Activated CD8-positive, alpha-beta memory T cell treated with anti-CD3 and anti-CD28 coated beads for 24 hours (primary cell): ENCODE results near the gene CLEC4G.
A peak's percentile ranks its signal among the peaks of the same experiment; 100 is the strongest.
"Not testable (repeated sequence)": the region's sequence is repeated elsewhere in the genome, so short reads cannot be mapped to it uniquely, and the experiment has no call there.

Experiments used
- DNase-seq: peaks from one replicate; pipeline ENCODE4 v3.0.0-alpha.2; 2020

Gene CLEC4G, protein sequence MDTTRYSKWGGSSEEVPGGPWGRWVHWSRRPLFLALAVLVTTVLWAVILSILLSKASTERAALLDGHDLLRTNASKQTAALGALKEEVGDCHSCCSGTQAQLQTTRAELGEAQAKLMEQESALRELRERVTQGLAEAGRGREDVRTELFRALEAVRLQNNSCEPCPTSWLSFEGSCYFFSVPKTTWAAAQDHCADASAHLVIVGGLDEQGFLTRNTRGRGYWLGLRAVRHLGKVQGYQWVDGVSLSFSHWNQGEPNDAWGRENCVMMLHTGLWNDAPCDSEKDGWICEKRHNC

GRCh38 chr19:7732045-7732444 is at the start of gene CLEC4G:
CLEC4G (minus strand) TSS chr19:7732110; CDS start chr19:7732102, 8 bp downstream.
- no peak for DNase-seq

GRCh38 chr19:7781157-7781556 is 49.2 kb upstream of the CLEC4G start:
- DNase-seq, result no peak

DNA sequence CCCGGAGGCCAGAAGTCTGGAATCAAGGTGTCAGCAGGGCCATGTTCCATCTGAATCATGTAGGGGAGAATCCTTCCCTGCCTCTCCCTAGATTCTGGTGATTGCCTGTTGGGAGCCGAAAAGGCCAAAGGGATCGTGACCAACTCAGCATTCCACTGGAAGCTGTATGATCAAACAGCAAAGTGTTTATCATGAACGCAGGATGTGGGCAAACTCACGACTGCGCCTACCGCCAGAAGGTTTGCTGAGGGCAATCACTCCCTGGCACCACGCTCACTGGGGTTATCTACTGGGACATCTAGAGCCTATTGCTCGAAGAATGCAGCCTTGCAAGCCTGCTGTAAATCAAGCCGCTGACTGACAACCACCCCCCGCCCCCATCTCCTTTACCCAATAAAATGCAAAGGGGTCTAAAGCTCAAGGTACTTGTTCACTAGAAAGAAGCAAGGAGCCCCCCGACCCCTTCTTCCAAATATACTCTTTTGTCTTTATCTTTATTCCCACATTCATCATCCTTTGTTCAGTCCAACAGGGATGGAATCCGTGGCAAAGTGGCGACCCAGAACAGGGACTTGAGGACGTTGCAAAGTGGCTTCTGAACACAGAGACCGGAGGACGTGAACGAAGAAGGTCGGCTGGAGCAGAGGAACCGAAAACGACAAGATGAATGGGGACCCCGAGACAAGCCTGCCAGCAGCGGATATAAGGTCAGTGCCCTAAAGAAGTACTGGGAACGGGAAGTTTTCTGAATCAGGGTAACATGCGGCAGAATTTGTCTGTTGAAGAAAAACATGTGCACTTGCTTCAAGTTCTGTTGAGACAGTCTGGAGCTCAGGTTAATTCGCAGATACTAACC is 47.9 kb upstream of the CLEC4G start:
- DNase-seq, result no peak

DNA sequence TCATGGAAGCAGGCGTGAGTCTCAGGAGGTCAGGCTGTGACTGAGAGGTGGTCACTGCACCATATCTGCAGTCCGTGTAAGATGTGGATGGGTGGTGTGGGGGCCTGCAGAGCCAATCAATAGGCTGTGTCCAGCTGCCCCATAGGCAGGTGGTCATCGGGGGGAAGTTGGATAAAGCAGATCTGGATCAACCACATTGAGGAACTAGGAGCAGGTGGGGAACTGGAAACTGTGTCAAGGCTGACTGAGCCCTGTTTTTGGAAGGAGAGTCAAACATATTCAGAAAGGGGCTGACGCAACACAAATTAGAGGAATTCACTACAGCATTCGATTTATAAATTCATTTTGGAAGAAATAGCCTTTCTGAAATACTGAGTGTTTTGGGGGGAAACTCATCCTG is 46.2 kb upstream of the CLEC4G start:
- DNase-seq, result no peak

GRCh38 chr19:7775761-7776160 is 43.9 kb upstream of the CLEC4G start:
- DNase-seq, result no peak

GRCh38 chr19:7773841-7774240 is 41.9 kb upstream of the CLEC4G start:
- DNase-seq, result no peak

DNA sequence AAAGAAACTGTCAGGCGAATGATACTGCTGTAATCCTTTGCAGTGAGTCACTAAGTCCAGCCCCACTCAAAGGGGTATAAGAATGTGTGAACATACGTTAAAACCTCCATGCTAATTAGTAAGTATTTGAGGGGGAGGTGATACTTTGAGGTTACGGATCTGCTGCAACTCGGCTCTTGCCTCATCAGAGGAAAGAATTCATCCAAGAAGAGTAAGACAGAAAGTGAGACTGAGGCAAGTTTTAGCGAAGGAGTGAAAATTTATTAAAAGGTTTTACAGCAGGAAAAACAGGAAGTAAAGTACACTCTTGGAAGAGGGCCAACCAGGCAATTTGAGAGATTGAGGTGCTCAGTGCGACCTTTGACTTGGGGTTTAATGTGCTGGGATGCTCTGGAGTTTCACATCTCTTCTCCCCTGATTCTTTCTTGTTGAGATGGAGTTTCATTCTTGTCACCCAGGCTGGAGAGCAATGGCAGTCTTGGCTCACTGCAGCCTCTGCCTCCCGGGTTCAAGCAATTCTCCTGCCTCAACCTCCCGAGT is 40.9 kb upstream of the CLEC4G start:
- DNase-seq, result no peak

DNA sequence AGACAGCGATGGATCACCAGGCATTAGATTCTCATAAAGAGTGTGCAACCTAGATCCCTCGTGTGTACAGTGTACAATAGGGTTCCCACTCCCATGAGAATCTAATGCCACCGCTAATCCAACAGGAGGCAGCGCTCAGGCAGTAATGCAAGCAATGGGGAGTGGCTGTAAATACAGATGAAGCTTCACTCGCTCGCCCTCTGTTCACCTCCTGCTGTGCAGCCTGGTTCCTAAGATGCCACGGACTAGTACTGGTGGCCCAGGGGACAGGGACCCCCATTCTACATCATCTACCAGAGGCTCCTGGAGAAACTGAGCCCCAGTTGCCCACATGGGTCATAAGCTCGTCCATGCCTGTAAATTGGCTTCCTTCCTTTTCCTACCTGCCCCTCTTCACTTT is 39.2 kb upstream of the CLEC4G start:
- DNase-seq, result no peak

DNA sequence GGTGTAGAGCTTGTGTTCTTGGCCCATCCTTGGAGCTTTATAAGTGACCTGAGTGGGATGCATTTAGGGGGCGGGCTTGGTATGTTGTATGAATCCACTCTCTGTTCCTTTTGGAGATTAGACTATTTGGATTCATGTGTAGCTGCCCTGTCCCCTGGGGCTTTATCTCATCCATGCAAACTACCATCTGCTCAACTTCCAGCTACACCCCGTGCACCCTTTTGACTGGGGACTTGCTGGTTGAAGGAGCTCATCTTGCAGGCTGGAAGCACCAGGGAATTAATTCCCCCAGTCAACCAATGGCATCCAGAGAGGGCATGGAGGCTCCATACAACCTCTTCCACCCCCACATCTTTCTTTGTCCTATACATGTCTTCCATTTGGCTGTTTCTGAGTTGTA is 37.3 kb upstream of the CLEC4G start:
- DNase-seq, result no peak

- no peak for DNase-seq
Observed at GRCh38 chr19:7767487-7767886, 35.6 kb upstream of the CLEC4G start.

DNA sequence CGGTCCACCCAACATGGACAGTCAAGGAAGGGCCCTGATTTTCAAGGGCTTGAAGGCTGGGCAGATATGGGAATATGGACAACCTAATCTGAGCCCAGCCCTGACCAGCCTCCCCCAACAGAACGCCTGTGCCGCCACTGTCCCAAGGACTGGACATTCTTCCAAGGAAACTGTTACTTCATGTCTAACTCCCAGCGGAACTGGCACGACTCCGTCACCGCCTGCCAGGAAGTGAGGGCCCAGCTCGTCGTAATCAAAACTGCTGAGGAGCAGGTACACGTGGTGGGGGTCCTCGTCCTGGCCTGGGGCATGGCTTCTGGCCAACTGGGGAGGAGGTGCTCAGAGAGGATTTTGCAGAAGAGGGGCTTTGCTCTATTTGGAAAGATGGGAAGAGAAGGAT is 34.6 kb upstream of the CLEC4G start:
- no peak for DNase-seq

DNA sequence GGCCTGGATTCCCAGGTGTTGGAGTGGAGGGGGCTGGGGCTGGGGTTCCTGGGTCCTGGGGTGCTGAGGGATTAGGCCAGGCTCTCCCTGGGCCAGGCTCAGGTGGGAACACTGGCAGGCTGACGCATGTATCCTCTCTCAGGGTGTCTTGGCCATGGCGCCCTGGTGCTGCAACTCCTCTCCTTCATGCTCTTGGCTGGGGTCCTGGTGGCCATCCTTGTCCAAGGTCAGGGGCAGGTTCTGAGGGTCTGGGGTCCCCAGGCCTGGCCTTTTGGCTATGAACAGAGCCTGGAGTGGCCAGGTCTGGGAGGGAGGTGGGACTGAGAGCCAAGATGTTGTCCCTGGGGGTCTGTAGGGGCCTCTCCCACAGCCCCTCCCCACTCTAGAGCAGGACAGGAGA is 33.1 kb upstream of the CLEC4G start:
- not testable (repeated sequence) for DNase-seq

DNA sequence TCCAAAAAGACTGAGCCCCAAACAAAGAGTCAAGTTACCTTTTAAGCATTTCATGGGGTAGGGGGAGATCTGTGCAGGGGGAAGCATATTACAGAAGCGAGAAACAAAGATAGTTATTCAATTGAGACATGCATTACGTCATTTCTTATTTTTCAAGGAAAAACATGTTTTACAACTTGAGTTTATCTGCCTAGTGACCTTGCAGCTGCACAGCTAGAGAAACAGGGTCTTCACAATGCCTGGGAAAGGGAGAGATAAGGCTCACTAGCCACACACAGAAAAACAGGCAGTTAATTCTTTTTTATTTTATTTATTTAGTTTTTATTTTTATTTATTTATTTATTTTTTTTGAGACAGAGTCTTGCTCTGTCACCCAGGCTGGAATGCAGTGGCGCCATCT is 32.2 kb upstream of the CLEC4G start:
- not testable (repeated sequence) for DNase-seq

GRCh38 chr19:7763696-7764095 is 31.8 kb upstream of the CLEC4G start:
- no peak for DNase-seq

DNA sequence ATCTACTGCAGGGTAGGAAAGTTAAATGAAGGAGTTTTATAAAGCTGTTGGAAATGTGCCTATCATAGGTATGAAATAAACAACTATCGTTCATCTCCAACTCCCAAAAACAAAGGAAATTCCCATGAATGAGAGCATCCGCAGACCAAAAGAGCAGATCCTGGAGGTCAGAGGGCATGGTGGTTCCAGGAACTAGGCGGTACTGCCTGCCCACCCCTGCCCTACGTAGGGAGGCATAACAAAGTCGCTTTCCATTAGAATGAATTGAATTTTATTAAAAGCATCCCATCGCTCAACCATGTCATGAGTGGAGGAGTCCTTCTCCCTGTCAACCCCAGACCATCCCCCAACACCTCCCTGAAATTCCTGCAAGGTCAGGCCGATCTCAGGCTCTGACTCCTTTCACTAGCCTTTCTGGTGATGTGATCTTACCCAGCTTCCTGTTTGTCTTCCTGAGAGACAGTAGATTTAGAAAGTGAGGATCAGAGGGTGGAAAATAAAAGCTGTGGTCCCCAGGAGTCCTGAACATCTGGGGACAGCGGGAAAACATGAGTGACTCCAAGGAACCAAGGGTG is 30.9 kb upstream of the CLEC4G start, which contains the start of gene CLEC4M:
CLEC4M (plus strand) TSS at position 525 of the 575 bp plus-strand sequence; CDS start at position 549, 24 bp downstream.
- DNase-seq, result no peak

GRCh38 chr19:7759156-7759555 is 27.2 kb upstream of the CLEC4G start:
- DNase-seq, result no peak

DNA sequence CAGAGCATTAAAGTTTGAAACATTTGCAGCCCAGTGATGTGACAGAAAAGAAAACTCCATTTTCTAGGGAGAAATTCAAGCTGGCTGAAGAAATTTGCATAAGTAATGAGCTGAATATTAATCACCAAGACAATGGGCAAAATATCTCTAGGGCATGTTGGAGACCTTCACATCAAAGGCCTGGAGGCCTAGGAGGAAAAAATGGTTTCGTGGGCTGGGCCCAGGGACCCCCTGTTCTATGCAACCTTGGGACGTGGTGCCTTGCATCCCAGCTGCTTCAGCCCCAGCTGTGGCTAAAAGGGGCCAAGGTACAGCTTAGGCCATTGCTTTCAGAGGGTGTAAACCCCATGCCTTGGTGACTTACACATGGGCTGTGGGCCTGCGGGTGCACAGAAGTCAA is 25.4 kb upstream of the CLEC4G start:
- DNase-seq, result no peak

DNA sequence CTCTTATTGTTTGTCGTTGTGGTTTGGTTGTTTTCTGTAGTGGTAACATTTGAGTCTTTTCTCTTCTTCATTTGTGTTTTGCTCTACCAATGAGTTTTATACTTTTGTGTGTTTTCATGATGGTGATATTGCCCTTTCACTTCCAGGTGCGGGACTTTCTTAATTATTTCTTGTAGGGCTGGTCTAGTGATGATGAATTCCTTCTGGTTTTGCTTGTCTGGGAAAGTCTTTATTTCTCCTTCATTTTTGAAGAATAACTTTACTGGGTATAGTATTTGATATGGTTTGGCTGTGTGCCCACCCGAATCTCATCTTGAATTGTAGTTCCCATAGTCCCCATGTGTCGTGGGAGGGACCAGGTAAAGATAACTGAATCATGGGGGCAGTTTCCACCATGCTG is 24.3 kb upstream of the CLEC4G start:
- DNase-seq, result no peak

DNA sequence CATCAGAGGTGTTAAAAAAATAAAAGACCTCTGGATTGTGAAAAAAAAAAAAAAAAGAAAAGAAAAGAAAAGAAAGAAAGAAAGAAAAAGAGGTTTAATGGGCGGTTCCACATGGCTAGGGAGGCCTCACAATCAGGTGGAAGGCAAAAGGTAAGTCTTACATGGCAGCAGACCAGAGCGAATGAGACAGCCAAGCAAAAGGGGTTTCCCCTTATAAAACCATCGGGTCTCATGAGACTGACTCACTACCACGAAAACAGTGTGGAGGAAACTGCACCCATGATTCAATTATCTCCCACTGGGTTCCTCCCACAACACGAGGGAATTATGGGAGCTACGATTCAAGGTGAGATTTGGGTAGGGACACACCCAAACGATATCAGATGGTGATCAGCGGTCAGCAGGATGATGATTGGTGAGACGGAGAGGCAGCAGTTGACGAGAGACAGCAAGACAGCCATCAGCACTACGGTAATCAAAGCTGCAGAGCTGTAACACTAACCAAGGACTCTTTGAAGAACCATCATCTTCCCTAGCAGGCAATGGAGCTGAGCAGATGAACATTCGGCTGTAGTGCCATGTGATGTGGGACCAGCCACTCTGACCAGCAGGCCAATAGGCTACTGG is 19.4 kb upstream of the CLEC4G start:
- DNase-seq, result peak; percentile 76

GRCh38 chr19:7748756-7749155 is 16.8 kb upstream of the CLEC4G start:
- DNase-seq, result no peak

GRCh38 chr19:7748171-7748570 is 16.3 kb upstream of the CLEC4G start:
- no peak for DNase-seq

- DNase-seq, result no peak
Observed at GRCh38 chr19:7746903-7747884, 15.3 kb upstream of the CLEC4G start, which contains the start of gene CD209. CD209 (minus strand) TSS chr19:7747534; CDS start chr19:7747511, 23 bp downstream.
